Left cardiac atrium (tissue), 4 donors: ENCODE data around the gene USP17L21. TPM values are rescaled to one million over a fixed set of nuclear protein-coding genes. Genes with fewer than 3 reads are reported as not detected.
"Not testable (repeated sequence)": the region's sequence is repeated elsewhere in the genome, so short reads cannot be mapped to it uniquely, and the experiment has no call there.

Experiments used
- ATAC-seq, 2 donors: fragments of 200-7000 bp; cut with Tn5 transposase; one replicate each; pipeline ENCODE4 v1.9.1; 2020; ENCODE audit warnings: mild to moderate bottlenecking in 2 of 2, moderate library complexity in 2 of 2
- DNase-seq: peaks from one replicate; pipeline ENCODE4 v3.0.0-alpha.2; 2020
- intact Hi-C, 2 donors: fragments of 100-400 bp; cut with DNase I; formaldehyde crosslinking; loops; one replicate each; pipeline versions ENCODE4 v1.14.1 to v1.15.1; 2022 to 2023
- long read RNA-seq: library from polyadenylated mRNA; unstranded; transcript quantifications from one replicate; pipeline ENCODE4 v2.0.0, GENCODE V29; 2021
- total RNA-seq, 2 donors: library from RNA; stranded (reverse); fragmentation: NEBNext Ultra II Directional; extraction: Animal tissue kit (Norgen Biotek cat#: 25700); gene quantifications; one replicate each; pipeline ENCODE4 v1.2.1, GENCODE V29; 2021
- donor health status: DM: no; HTN: yes; CAD: no.
- donor health status: DM: no; HTN: yes; CAD: no; lungs with severe emphysema.
- donor health status: DM: yes; HTN: yes; CAD: no.
- donor health status: Dilated cardiomyopathy.

USP17L21 gene
- not detected for total RNA-seq
- long read RNA-seq: 0 reads

GRCh38 chr4:9262572-9262971, at the start of gene USP17L21:
Gene USP17L21, plus strand, starts transcription at chr4:9262872. Its CDS starts 0 bp downstream, at chr4:9262872.
- intact Hi-C loops, DNase-seq, ATAC-seq: not testable (repeated sequence)

- intact Hi-C loops, ATAC-seq: not testable (repeated sequence)
- DNase-seq: peak; percentile 0
These were observed 48.0 kb upstream of the USP17L21 start for GRCh38 chr4:9214701-9215100.

GRCh38 chr4:9215105-9215504, 47.6 kb upstream of the USP17L21 start, which contains the start of gene USP17L11:
Gene USP17L11, plus strand, starts transcription at chr4:9215405. Its CDS starts 0 bp downstream, at chr4:9215405.
- DNase-seq, ATAC-seq, intact Hi-C loops: not testable (repeated sequence)

- intact Hi-C loops, DNase-seq, ATAC-seq: not testable (repeated sequence)
These were observed 42.8 kb upstream of the USP17L21 start, which contains the start of gene USP17L12 for GRCh38 chr4:9219852-9220251. Gene USP17L12, plus strand, starts transcription at chr4:9220152. Its CDS starts 0 bp downstream, at chr4:9220152.

GRCh38 chr4:9224596-9224995, 38.1 kb upstream of the USP17L21 start, which contains the start of gene USP17L13:
Gene USP17L13, plus strand, starts transcription at chr4:9224896. Its CDS starts 0 bp downstream, at chr4:9224896.
- intact Hi-C loops, ATAC-seq: not testable (repeated sequence)

GRCh38 chr4:9230249-9230648, 32.4 kb upstream of the USP17L21 start:
- DNase-seq, intact Hi-C loops, ATAC-seq: not testable (repeated sequence)

More at GRCh38 chr4:9224596-9224995, 38.1 kb upstream of the USP17L21 start, which contains the start of gene USP17L13:
- DNase-seq: not testable (repeated sequence)

- intact Hi-C loops, DNase-seq, ATAC-seq: not testable (repeated sequence)
These were observed 28.6 kb upstream of the USP17L21 start, which contains the start of gene USP17L15 for GRCh38 chr4:9234085-9234484. Gene USP17L15, plus strand, starts transcription at chr4:9234385. Its CDS starts 0 bp downstream, at chr4:9234385.

- ATAC-seq, intact Hi-C loops, DNase-seq: not testable (repeated sequence)
These were observed 24.2 kb upstream of the USP17L21 start for GRCh38 chr4:9238461-9238860.

- intact Hi-C loops, ATAC-seq, DNase-seq: not testable (repeated sequence)
These were observed 19.1 kb upstream of the USP17L21 start, which contains the start of gene USP17L17 for GRCh38 chr4:9243579-9243978. Gene USP17L17, plus strand, starts transcription at chr4:9243879. Its CDS starts 0 bp downstream, at chr4:9243879.

GRCh38 chr4:9247953-9248680, 14.6 kb upstream of the USP17L21 start, which contains the start of gene USP17L18:
Gene USP17L18, plus strand, starts transcription at chr4:9248630. Its CDS starts 0 bp downstream, at chr4:9248630.
- ATAC-seq, intact Hi-C loops: not testable (repeated sequence)
- peak; percentile 6 for DNase-seq

- intact Hi-C loops: not testable (repeated sequence)
These were observed 9.6 kb upstream of the USP17L21 start, which contains the start of gene USP17L19 for GRCh38 chr4:9253078-9253477. Gene USP17L19, plus strand, starts transcription at chr4:9253378. Its CDS starts 0 bp downstream, at chr4:9253378.

GRCh38 chr4:9257824-9258223, 4.8 kb upstream of the USP17L21 start, which contains the start of gene USP17L20:
Gene USP17L20, plus strand, starts transcription at chr4:9258124. Its CDS starts 0 bp downstream, at chr4:9258124.
- intact Hi-C loops, ATAC-seq, DNase-seq: not testable (repeated sequence)

More at GRCh38 chr4:9253078-9253477, 9.6 kb upstream of the USP17L21 start, which contains the start of gene USP17L19:
- not testable (repeated sequence) for DNase-seq, ATAC-seq

- ATAC-seq, intact Hi-C loops, DNase-seq: not testable (repeated sequence)
These were observed 4.6 kb downstream of the USP17L21 start, which contains the start of gene USP17L22 for GRCh38 chr4:9267319-9267718. Gene USP17L22, plus strand, starts transcription at chr4:9267619. Its CDS starts 0 bp downstream, at chr4:9267619.

GRCh38 chr4:9271719-9272118, 9.0 kb downstream of the USP17L21 start:
- DNase-seq: peak; percentile 36
- ATAC-seq, intact Hi-C loops: not testable (repeated sequence)

Other genes with a start within 250 kb of the USP17L21 start
- not detected for gene FAM90A26, start 92.5 kb upstream of the USP17L21 start, total RNA-seq
- gene USP17L10, start 52.2 kb upstream of the USP17L21 start, total RNA-seq: not detected
- gene USP17L11, start 47.5 kb upstream of the USP17L21 start, total RNA-seq: not detected
- gene USP17L12, start 42.7 kb upstream of the USP17L21 start, total RNA-seq: not detected
- gene USP17L13, start 38.0 kb upstream of the USP17L21 start, total RNA-seq: not detected
- gene USP17L15, start 28.5 kb upstream of the USP17L21 start, total RNA-seq: not detected
- not detected for gene USP17L17, start 19.0 kb upstream of the USP17L21 start, total RNA-seq
- not detected for gene USP17L18, start 14.2 kb upstream of the USP17L21 start, total RNA-seq
- not detected for gene USP17L19, start 9.5 kb upstream of the USP17L21 start, total RNA-seq
- not detected for gene USP17L20, start 4.7 kb upstream of the USP17L21 start, total RNA-seq
- not detected for gene USP17L22, start 4.7 kb downstream of the USP17L21 start, total RNA-seq
- not detected for gene USP17L24, start 62.3 kb downstream of the USP17L21 start, total RNA-seq
- not detected for gene USP17L25, start 67.0 kb downstream of the USP17L21 start, total RNA-seq
- not detected for gene USP17L26, start 71.8 kb downstream of the USP17L21 start, total RNA-seq
- gene USP17L5, start 76.5 kb downstream of the USP17L21 start, total RNA-seq: not detected
- not detected for gene USP17L27, start 81.3 kb downstream of the USP17L21 start, total RNA-seq
- gene USP17L28, start 86.0 kb downstream of the USP17L21 start, total RNA-seq: not detected
- gene USP17L29, start 90.8 kb downstream of the USP17L21 start, total RNA-seq: not detected
- not detected for gene USP17L30, start 100.3 kb downstream of the USP17L21 start, total RNA-seq
- not detected for gene DEFB131A, start 181.5 kb downstream of the USP17L21 start, total RNA-seq